Ectodermal cell (in vitro differentiated cells): ENCODE data around the gene DNM2.

Source experiments
- H3K27ac ChIP-seq: 2 replicates; pipeline ENCODE4 v1.7.0; 2013; ENCODE audit warnings: mild to moderate bottlenecking, low read depth, low read length; ENCODE audit not compliant: insufficient read depth, poor library complexity, severe bottlenecking
- H3K27me3 ChIP-seq: 2 replicates; pipeline ENCODE4 v1.7.0; 2013; ENCODE audit warnings: mild to moderate bottlenecking, low read length; ENCODE audit not compliant: insufficient read depth, control insufficient read depth, poor library complexity, severe bottlenecking
- H3K36me3 ChIP-seq: one replicate; pipeline ENCODE4 v1.7.0; 2013; ENCODE audit warnings: low read length; ENCODE audit not compliant: control insufficient read depth, insufficient read depth
- H3K4me1 ChIP-seq: one replicate; pipeline ENCODE4 v1.7.0; 2013; ENCODE audit warnings: low read length; ENCODE audit not compliant: control insufficient read depth, insufficient read depth
- H3K4me3 ChIP-seq: 2 replicates; pipeline ENCODE4 v1.7.0; 2013; ENCODE audit warnings: low read depth, low read length, control low read depth; ENCODE audit not compliant: insufficient read depth
- H3K9me3 ChIP-seq: 2 replicates; pipeline ENCODE4 v1.7.0; 2013; ENCODE audit warnings: mild to moderate bottlenecking, low read length, moderate library complexity; ENCODE audit not compliant: control insufficient read depth
- WGBS, 2 experiments: methylation state at CpG; one replicate each; pipeline ENCODE4 v1.1.7; 2013; ENCODE audit warnings: missing lambda C conversion rate in 2 of 2; 5-methylcytosine and 5-hydroxymethylcytosine counted together

The DNM2 gene

DNA sequence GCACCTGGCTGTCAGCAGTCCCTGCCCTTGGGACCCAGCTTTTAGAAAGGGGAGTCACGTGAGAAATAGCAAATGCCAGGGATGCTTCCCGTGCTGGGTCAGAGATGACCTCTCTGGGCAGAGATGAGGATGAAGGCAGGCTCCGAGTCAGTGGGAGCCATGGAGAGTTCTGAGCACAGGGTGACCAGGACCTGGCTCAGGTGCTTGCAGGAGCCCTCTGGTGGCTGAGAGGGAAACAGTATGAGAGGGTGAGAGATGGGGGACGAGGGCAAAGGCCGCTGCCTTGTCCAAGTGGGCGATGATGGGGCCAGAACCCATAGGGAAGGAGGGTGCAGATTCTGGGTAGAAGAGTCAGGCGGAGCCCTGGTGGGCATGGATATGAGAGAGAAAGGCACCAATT, 102.3 kb downstream of the DNM2 start:
- WGBS, 2 experiments, result 93 to 95% methylated on average over 7 of the region's 7 CpGs
- no peak overlapping the region for H3K4me3 ChIP-seq
- no peaks in the 10 kb centered on the region for H3K4me1 ChIP-seq
- peaks cover 21% of the 10 kb centered on the region for H3K36me3 ChIP-seq
- H3K9me3 ChIP-seq, result no peaks in the 10 kb centered on the region
- H3K27ac ChIP-seq, result no peak overlapping the region
- H3K27me3 ChIP-seq, result no peaks in the 10 kb centered on the region

DNA sequence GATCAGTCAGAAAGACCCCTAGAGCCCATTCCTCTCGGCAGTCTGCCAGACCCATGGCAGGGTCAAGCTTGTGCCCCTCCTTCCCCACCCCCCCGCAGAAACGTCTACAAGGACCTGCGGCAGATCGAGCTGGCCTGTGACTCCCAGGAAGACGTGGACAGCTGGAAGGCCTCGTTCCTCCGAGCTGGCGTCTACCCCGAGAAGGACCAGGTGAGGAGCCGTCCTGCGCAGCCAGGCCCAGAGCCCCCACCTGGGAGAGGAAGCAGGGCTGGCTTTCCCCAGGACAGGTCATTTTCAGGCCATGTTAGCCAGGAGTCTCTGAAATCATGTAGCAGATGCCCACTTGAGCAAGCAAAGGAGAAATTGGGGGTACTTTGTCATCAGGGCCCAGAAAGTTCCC, 105.8 kb downstream of the DNM2 start:
- no peaks in the 10 kb centered on the region for H3K27me3 ChIP-seq
- no peak overlapping the region for H3K4me3 ChIP-seq
- H3K27ac ChIP-seq, result no peak overlapping the region
- 96 to 98% methylated on average over 12 of the region's 12 CpGs for WGBS, 2 experiments
- no peaks in the 10 kb centered on the region for H3K4me1 ChIP-seq
- H3K9me3 ChIP-seq, result no peaks in the 10 kb centered on the region
- peaks cover 19% of the 10 kb centered on the region for H3K36me3 ChIP-seq

DNA sequence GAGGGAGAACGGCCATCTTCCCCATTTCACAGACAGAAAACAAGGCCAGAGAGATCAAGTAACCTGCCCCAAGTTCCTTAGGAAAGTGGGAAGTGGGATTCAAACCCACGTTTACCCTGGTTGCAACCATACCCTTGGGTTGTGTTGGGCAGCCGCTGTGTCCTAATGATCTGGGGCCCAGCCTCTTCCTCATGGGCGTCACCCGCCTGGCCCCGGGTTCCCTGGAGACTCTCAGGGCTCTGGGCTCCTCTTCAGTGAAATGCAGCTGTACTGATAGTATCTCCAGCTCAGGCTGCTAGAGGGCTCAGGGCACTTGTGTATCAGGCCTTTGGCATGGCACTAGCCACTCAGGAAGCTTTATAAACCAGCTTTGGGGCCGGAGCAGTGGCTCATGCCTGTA, 108.4 kb downstream of the DNM2 start:
- peaks cover 9% of the 10 kb centered on the region for H3K36me3 ChIP-seq
- no peaks in the 10 kb centered on the region for H3K27me3 ChIP-seq
- WGBS, 2 experiments, result 94 to 97% methylated on average over 7 of the region's 7 CpGs

DNA sequence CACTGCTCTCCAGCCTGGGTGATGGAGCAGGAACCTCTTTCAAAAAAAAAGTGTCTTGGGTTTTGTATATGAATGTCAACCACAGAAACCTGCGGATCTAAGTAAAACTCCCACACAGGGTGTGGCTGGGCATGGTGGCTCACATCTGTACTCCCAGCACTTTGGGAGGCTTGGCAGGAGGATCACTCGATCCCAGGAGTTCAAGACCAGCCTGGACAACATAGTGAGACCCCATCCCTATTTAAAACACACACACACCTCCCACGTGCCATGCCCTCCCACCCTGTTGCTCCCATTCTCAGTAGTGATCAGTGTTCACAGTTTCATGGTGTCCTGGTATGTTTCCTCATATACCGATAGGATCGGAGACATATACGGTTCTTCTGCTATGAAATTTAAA, 109.0 kb downstream of the DNM2 start:
- no peaks in the 10 kb centered on the region for H3K27me3 ChIP-seq
- peaks cover 9% of the 10 kb centered on the region for H3K36me3 ChIP-seq
- H3K9me3 ChIP-seq, result no peaks in the 10 kb centered on the region
- WGBS, 2 experiments, result 96 to 97% methylated on average over 6 of the region's 6 CpGs
- no peak overlapping the region for H3K4me3 ChIP-seq
- no peak overlapping the region for H3K27ac ChIP-seq
- no peaks in the 10 kb centered on the region for H3K4me1 ChIP-seq

More for the DNA sequence above, 108.4 kb downstream of the DNM2 start:
- H3K4me3 ChIP-seq, result no peak overlapping the region
- H3K9me3 ChIP-seq, result no peaks in the 10 kb centered on the region
- H3K27ac ChIP-seq, result no peak overlapping the region
- no peaks in the 10 kb centered on the region for H3K4me1 ChIP-seq

DNA sequence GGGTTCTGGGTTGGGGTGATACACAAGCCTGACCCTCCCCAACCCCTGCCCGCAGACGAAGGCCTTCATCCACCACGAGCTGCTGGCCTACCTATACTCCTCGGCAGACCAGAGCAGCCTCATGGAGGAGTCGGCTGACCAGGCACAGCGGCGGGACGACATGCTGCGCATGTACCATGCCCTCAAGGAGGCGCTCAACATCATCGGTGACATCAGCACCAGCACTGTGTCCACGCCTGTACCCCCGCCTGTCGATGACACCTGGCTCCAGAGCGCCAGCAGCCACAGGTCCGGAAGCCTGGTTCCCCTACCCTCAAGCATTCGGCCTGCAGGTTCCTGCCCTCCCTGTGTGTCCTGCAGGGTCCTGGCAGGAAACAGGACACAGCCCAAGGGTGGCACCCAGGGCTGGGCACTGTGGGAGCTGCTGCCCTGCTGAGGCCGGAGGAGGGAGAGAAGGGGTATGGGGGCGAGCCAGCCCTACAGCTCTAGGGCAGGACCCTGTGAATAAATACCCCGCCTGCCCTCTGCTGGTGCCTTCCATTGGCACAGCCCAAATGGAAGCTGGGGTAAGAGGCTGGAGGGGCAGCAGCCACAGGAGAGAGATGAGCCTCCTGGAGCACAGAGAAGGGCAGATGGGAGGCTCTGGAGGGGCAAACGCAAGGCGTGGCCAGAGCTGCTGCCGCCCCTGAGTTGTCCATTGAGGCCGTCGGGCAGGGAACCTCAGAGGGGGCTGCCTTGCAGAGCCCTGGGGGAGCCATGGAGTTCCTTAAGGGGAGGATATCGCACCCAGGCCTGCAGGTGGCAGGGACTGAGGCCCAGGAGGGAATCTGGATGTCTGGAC, 111.3 kb downstream of the DNM2 start:
- peaks cover 5% of the 10 kb centered on the region for H3K36me3 ChIP-seq
- no peaks in the 10 kb centered on the region for H3K27me3 ChIP-seq
- 92 to 95% methylated on average over 26 of the region's 26 CpGs for WGBS, 2 experiments

DNA sequence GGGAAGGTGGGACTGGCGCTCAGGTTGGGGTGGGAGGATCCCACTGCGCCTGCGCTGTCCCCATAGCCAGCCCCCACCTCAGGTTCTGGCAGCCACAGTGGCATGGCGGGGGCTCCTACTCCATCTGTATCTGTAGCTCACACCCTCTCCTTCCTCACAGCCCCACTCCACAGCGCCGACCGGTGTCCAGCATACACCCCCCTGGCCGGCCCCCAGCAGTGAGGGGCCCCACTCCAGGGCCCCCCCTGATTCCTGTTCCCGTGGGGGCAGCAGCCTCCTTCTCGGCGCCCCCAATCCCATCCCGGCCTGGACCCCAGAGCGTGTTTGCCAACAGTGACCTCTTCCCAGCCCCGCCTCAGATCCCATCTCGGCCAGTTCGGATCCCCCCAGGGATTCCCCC, 112.1 kb downstream of the DNM2 start:
- H3K27ac ChIP-seq, result no peak overlapping the region
- 95 to 97% methylated on average over 16 of the region's 16 CpGs for WGBS, 2 experiments
- H3K36me3 ChIP-seq, result peaks cover 3% of the 10 kb centered on the region
- no peaks in the 10 kb centered on the region for H3K9me3 ChIP-seq
- H3K4me1 ChIP-seq, result no peaks in the 10 kb centered on the region
- H3K27me3 ChIP-seq, result no peaks in the 10 kb centered on the region
- H3K4me3 ChIP-seq, result no peak overlapping the region

More for the DNA sequence above, 111.3 kb downstream of the DNM2 start:
- Histone ChIP-seq H3K4me3 (no peak overlapping the region), H3K4me1 (no peaks in the 10 kb centered on the region), H3K27ac (peak overlapping the region; percentile 16), H3K9me3 (no peaks in the 10 kb centered on the region)

DNA sequence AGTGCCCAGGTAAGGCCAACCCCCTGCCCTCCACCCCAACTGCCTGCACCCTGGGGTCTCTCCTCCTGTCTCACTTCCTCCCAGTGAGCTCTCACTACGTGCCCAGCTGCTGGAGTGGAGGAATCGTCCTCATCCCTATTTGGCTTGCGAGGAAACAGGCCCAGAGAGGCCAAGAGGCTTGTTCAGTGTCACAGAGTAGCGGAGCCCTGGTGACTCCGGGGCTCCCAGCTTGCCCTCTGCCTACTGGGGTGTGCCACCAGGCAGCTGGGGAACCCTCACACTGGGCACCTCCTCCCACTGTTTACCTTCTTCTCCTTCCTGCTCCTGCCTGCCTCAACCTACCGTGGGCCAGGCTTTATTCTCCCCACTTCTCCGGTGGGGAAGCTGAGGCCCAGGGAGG, 112.5 kb downstream of the DNM2 start:
- H3K27ac ChIP-seq, result no peak overlapping the region
- H3K4me3 ChIP-seq, result no peak overlapping the region
- WGBS, 2 experiments, result 92 to 95% methylated on average over 7 of the region's 7 CpGs
- H3K4me1 ChIP-seq, result no peaks in the 10 kb centered on the region
- no peaks in the 10 kb centered on the region for H3K27me3 ChIP-seq
- H3K36me3 ChIP-seq, result peaks cover 3% of the 10 kb centered on the region
- no peaks in the 10 kb centered on the region for H3K9me3 ChIP-seq

DNA sequence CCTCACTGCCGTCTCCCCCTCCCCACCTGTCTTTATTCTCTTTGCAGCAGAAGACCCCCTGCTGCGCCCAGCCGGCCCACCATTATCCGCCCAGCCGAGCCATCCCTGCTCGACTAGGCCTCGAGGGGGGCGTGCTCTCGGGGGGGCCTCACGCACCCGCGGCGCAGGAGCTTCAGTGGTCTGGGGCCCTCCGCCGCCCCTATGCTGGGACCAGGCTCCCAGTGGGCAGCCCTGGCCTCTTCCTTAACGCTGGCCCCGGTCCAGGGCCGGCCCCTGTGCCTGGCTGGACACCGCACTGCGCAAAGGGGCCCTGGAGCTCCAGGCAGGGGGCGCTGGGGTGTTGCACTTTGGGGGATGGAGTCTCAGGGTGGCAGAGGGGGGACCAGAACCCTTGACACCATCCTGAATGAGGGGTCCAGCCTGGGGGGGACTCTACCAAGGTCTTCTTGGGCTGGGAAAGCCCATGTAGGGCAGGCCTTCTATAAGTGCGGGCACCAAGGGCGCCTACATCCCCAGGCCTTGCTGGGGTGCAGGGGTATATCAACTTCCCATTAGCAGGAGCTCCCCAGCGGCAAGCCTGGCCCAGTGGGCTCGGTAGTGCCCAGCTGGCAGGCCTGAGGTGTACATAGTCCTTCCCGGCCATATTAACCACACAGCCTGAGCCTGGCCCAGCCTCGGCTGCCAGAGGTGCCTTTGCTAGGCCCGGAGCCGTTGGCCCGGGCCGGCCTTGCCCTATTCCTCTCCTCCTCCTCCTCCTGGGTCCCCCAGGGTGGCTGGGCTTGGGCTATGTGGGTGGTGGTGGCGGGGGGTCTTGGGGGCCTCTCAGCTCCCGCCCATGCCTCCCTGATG, 113.3 kb downstream of the DNM2 start:
- Histone ChIP-seq H3K36me3 (peaks cover 3% of the 10 kb centered on the region), H3K27me3 (no peaks in the 10 kb centered on the region), H3K4me1 (no peaks in the 10 kb centered on the region), H3K9me3 (no peaks in the 10 kb centered on the region), H3K4me3 (no peak overlapping the region), H3K27ac (no peak overlapping the region)
- 88 to 90% methylated on average over 33 of the region's 33 CpGs for WGBS, 2 experiments

DNA sequence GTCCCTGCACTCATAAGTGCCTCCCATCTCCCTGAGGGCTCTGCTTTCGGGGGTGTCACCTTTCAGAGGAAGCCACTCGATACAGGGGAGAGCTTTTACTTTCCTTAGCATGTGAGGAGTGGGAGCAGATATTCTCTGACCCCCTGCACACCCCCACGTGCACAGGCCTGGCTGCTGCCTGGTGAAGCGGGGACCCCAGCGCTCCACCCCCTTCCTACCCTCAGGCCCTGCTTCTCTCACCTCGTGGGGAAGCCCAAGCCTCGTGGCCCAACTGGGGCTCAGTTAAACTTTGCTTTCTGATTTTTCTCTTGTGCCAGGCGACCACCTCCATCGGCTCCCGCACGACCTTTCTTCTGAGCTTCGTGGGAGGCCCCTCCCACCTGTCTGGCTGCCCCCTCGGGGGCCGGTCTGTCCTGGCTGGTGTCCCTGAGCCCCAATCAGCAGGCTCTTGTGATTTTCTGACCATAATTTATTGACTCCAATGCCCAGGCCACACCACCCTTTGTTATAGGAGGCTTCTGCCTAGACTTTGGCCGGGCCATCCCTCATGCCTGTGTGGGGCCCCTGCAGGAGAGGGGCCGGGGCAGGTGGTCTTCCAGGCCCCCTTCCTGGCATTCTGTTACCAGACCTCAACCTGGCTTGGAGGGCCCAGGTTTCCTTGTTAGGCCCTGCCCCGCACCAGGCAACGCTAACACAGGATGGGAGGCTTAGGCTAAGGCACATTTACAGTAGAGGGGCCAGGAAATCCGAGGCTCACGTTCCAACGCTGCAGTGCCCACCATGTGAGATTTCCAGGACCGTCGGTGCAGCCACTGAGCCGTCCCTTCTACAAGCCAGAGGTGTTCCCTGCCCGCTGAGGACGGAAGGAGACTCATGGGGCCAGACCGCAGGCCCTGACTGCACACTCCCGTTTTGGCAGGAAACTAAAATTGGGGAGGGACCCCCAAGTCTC, 114.4 kb downstream of the DNM2 start:
- 94% methylated on average over 28 of the region's 28 CpGs for WGBS, 2 experiments

More for the DNA sequence above, 114.4 kb downstream of the DNM2 start:
- Histone ChIP-seq H3K27ac (no peak overlapping the region), H3K4me3 (no peak overlapping the region), H3K4me1 (no peaks in the 10 kb centered on the region), H3K9me3 (no peaks in the 10 kb centered on the region), H3K36me3 (peaks cover 3% of the 10 kb centered on the region), H3K27me3 (no peaks in the 10 kb centered on the region)
